Prostate gland (tissue), 2 donors: ENCODE data around the gene JAKMIP2.

Source experiments
- CTCF ChIP-seq, 4 experiments: fragments of 200-600 bp in 2 of 4; fragments of 450-650 bp in 2 of 4; sonication (generic) in 2 of 4; IDR thresholded peaks; 1 replicate in 3 of 4; 2 replicates in 1 of 4; pipeline ENCODE4 v1.5.1; 2016 to 2019; ENCODE audit warnings: antibody characterized with exemption in 4 of 4, mild to moderate bottlenecking in 2 of 4, moderate library complexity in 2 of 4
- POLR2A ChIP-seq: fragments of 450-650 bp; IDR thresholded peaks from one replicate; pipeline ENCODE4 v1.6.1; 2016; ENCODE audit warnings: antibody characterized with exemption, mild to moderate bottlenecking
- POLR2AphosphoS5 ChIP-seq: sonication (generic); formaldehyde crosslinking; IDR thresholded peaks from one replicate; pipeline ENCODE4 v1.6.1; 2017; ENCODE audit warnings: antibody characterized with exemption

DNA sequence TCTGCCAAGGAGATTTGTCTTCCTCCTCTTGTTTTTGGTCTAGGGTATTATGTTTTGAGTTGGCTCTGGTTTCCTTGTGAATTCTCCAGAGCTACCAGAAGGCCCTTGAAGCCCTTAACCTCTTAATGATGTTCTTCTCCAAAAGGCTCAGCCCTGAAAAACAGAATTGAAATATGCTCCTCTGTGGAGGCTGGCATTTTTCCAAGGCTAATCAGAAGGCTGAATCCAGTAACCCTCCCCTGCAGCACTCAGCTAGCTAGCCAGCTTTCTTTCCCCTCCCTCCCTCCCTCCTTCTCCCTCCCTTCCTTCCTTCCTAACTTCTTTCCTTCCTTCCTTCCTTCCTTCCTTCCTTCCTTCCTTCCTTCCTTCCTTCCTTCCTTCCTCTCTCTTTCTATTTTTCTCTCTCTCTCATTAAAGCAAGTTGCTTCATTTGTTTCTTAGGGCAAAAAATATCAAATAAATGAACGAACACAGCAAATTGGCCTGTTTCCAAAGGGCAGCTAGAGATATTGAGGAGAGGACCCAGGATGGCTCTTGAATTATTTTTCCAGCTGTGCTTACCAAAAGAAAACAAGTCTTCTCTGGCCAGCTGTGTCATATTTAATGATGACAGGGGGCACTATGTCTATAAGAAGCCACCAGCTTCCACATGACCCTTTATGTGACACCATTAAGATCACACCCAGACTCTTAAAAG is 38.7 kb downstream of the JAKMIP2 start:
- no peak for TF ChIP-seq POLR2AphosphoS5
- no peak for TF ChIP-seq POLR2A
- no peak for TF ChIP-seq CTCF (IDR thresholded peaks at IDR 0.05)
